SK-N-SH treated with all-trans-retinoic acid at 6 μM for 48 hours (cell line): ENCODE measurements around the gene HGFAC.

Source experiments
- CREB5 ChIP-seq: fragments of 250-450 bp; sonication (Bioruptor Pico); IDR thresholded peaks from 2 replicates; pipeline ENCODE4 v1.5.1; 2020; ENCODE audit warnings: low read depth, mild to moderate bottlenecking, moderate library complexity
- CSRNP3 ChIP-seq: fragments of 250-450 bp; sonication (Bioruptor Pico); IDR thresholded peaks from 2 replicates; pipeline ENCODE4 v1.5.1; 2021; ENCODE audit warnings: mild to moderate bottlenecking, moderate library complexity
- OSR1 ChIP-seq: fragments of 250-450 bp; sonication (Bioruptor Pico); IDR thresholded peaks from 2 replicates; pipeline ENCODE4 v1.8.0; 2022; ENCODE audit warnings: moderate library complexity, mild to moderate bottlenecking, inconsistent platforms
- PATZ1 ChIP-seq: fragments of 250-450 bp; sonication (Bioruptor Pico); IDR thresholded peaks from 2 replicates; pipeline ENCODE4 v1.8.0; 2020; ENCODE audit warnings: mild to moderate bottlenecking, moderate library complexity, borderline replicate concordance
- PPARA ChIP-seq: fragments of 250-450 bp; sonication (Bioruptor Pico); IDR thresholded peaks from 2 replicates; pipeline ENCODE4 v1.5.0; 2020; ENCODE audit warnings: mild to moderate bottlenecking, borderline replicate concordance
- ZC3H10 ChIP-seq: fragments of 250-450 bp; sonication (Bioruptor Pico); IDR thresholded peaks from 2 replicates; pipeline ENCODE4 v1.5.1; 2021; ENCODE audit warnings: mild to moderate bottlenecking, moderate library complexity
- ZFP30 ChIP-seq: fragments of 450-650 bp; formaldehyde crosslinking; IDR thresholded peaks from 2 replicates; pipeline ENCODE4 v1.5.0; 2022; ENCODE audit warnings: mild to moderate bottlenecking, moderate library complexity

- TF ChIP-seq CREB5 (CRISPR knock-in tag) = no peak
- no peak for TF ChIP-seq PATZ1
- no peak for TF ChIP-seq ZFP30 (CRISPR knock-in tag)
- TF ChIP-seq CSRNP3 (CRISPR knock-in tag) = no peak
- TF ChIP-seq OSR1 (CRISPR knock-in tag) = no peak
- TF ChIP-seq PPARA (CRISPR knock-in tag) = no peak
- no peak for TF ChIP-seq ZC3H10 (CRISPR knock-in tag)
These were observed 21.1 kb downstream of the HGFAC start, which contains the start of gene DOK7 for GRCh38 chr4:3462790-3463415.
